Activated T-cell treated with anti-CD3 and anti-CD28 coated beads for 1 hour (primary cell): ENCODE measurements around the gene ZNF490.
"Not testable (repeated sequence)": the region's sequence is repeated elsewhere in the genome, so short reads cannot be mapped to it uniquely, and the experiment has no call there.

Experiments
- DNase-seq: peaks from one replicate; pipeline ENCODE4 v3.0.0-alpha.2; 2020; ENCODE audit warnings: low read depth

The ZNF490 gene

DNA sequence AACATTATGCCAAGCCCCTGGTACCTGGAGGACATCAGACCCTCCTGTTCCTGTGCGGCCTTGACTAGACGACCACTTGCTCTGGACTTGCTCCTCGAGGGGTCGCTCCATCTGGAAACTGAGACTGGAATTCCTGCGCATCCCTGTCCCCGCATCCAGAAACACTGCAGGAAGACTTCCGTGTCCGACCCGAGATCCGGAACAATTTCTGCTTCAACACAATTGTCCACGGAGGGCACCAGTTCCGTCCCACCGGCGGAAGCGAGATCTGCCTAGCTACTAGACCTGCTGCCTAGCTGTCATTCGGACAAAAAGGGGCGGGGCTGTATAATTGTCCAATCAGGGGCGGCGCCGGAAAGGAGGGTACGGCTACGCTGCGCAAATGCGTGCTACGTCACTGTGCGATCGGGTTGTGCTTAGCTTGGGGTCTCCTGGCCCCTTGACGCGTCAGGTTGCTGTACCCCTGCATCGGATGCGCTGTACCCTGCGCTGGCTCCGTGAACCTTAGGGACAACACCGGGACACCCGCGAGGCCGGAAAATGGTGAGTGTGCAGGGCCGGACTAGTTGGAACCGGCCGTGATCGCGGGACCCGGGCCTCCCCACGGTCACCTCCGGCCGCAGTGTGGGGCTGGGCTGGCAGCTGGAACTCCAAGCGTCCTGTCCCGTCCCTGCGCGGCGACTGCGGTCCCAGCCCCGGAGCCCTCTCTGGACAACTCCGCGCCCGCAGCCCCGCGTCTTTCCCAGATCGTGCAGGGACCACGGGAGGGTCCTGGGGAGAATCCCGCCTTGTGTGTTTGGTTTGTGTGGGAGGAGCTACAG, at the start of gene ZNF490, which contains the start of gene ZNF791:
ZNF490 (minus strand) TSS at position 274 of the 821 bp plus-strand sequence; CDS start at position 141, 133 bp downstream.
ZNF791 (plus strand) TSS at position 381 of the 821 bp plus-strand sequence; CDS start at position 541, 160 bp downstream.
- peak; percentile 94 for DNase-seq

DNA sequence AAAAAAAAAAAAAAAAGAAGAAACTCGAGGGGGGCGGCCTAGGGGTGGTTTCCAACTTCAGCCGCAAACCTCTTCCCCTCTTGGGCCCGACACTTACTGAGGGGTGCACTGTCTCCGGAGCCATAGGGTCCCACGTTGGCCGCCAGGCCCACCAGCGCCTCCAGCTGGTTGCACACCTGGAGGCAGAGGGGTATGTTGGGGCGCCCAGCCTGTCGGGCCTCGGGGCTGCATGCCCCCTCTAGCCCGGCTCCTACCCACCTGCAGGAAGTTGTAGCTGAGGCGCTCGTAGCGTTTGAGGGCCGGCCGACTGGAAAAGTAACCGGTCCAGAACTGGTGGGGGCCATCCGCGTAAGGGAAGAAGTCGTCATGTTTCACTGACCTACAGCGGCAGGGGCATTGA, 47.4 kb upstream of the ZNF490 start:
- DNase-seq, result no peak

DNA sequence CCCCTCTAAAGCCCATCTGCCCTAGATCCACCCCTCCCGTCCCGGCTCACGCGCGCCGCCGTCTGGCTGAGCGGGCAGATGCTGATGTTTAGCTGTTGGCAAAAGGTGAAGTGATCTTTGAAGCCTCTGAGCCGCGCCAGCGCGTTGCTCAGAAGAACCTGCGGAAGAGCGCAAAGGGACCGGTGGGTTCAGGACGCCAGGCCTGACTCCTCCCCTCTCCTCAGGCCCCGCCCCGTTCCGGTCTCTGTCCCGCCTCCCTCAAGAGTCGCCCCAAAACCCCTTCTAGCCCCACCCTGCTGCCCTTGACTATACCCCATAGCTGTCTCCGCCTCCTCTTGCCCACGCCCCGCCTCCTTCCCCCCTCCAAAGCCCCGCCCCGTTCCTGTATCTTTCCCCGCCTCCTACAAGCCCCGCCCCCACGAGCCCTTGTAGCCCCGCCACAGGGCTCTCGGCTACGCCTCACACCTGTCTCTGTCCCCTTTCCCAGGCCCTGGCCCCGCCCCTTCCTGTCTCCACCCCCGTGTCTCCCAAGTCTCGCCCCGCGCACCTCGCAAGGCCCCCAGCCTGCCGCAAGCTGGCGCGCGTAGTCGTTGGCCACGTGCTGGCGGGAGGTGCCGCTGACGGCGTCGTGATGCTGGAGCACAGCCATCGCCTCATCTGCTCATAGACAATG, 46.4 kb upstream of the ZNF490 start:
- no peak for DNase-seq

DNA sequence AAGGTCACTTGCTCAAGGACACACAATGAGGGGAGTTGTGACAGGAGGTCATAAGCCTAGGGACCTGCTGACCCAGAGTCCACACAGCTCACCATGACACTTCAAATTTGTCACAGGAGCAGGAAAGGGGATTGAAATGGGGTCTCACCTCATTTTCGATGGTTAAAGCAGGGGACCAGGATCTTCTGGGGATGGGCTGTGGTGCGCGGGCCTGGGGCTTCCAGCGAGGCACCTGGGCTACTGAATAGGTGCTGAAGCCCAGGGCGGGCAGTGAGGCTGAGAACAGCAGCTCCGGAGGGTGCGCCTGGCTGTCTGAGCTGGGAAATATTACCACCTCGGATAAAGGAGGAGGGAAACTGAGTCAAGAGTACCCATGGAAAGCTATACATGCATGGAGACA, 44.9 kb upstream of the ZNF490 start:
- no peak for DNase-seq

DNA sequence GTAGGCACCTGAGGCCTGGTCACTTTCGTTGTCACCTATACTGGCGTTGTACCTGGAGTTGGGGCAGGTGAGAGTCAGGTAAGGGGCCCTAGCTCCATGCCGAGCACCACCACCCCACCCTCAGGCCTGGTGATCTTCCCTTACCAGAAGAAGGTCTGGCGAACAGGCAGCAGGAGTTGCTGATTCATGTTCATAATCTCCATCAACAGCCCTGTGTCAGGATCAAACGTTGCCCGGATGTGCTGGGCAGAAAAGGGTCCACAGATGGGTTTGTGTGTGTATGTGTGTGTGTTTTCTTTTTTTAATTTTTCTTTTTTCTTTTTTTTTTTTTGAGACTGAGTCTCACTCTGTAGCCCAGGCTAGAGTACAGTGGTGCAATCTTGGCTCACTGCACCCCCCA, 41.6 kb upstream of the ZNF490 start:
- no peak for DNase-seq

DNA sequence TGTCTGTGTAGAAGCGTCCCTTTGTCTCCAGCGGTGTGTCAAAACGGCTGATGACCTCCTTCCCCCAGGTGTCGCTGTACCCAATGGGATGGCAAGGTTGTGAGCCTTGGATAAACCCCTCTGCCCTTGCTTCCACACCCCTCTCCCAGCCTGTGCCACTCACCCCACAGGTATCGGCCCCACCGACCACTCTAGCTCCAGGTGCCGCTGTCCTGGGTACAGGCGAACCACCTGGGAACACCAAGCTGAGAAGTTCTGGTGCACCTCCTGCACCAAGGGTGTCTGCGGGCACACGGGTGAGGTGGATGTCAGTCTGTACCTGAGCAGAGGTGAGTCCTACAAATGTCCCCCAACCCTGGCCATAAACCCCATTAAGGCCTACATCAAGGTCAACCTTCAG, 39.3 kb upstream of the ZNF490 start:
- no peak for DNase-seq

DNA sequence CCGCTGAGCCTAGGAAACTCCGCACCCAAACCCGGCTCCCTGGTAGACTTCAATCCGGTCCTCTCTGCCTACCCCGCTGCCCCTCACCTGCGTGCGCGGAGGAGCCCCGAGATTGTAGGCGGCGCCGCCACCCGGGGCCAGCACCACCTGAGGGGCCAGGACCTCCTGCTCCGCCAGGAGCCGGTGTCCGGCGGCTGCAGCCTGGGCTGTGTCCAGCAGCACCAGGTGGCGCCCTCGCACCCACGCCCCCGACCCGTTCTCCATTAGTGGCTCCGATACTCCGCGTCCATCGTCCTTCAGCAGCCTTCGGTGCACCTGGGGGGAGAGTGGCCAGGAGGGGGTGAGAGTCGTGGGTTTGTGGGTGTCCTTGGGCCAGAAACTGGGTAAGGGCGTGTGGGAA, 37.5 kb upstream of the ZNF490 start:
- no peak for DNase-seq

DNA sequence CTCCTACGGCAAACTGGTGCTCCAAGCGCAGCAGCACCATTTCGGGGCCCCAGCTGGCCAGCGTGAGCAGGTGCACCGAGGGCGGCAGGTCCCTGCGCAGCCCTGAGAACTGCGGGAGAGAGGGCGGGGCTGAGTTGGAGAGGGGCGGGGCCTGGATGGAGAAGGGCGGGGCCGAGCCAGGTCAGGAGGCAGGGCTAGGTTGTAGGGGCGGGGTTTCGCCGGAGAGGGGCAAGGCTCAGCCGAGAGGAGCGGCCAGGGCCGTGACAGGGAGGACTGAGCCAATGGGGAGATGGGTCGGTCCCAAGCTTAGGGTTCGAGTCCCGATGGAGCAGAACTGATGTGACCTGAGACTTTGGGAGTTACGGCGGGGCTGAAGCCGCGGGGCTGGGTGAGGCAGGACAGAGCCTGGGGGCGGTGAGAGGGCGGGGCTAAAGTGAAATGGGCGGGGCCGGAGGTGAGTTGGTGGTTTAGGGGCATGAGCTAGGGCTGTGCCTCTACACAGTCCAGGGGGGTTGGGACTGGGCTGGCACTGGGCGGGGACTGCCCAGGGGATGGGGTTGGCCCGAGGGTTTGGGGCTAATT, 37.0 kb upstream of the ZNF490 start:
- no peak for DNase-seq

DNA sequence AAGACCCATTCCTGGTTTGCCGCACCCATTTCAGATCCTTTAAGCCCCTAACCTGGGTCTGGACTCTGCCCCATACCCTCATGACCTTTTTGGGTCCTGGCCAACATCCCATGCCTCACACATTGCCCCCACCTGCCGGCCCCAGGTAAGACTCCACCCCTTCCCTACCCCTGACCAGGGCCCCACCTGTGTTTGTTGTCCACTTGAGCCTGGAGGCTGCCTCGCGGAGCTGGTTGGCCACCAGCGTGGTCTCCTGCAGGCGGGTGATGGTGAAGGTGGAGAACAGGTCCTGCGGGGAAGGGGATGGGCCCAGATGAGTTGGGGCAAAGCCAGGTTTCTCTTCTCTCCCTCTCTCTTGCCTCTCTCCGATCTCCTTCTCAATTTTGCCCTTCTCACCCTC, 36.4 kb upstream of the ZNF490 start:
- DNase-seq, result no peak

DNA sequence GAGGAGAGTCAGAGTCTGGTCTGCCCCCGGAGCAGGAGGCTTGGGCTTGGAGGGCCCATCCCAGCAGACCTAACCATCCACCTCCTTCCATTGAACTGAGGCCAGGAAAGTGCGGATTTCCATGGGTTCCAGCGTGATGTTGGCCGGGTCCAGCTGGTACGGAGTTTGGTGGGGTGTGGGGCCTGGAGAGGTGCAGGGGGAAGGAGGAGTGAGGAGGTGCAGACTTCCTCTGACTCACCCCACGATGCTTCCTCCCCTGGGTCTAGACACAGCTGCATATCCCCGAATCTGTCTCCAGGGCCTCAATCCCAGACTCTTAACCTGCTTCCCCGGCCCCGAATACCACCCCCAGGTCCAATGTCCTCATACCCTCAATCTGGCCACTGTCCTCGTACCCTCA, 35.9 kb upstream of the ZNF490 start:
- no peak for DNase-seq

DNA sequence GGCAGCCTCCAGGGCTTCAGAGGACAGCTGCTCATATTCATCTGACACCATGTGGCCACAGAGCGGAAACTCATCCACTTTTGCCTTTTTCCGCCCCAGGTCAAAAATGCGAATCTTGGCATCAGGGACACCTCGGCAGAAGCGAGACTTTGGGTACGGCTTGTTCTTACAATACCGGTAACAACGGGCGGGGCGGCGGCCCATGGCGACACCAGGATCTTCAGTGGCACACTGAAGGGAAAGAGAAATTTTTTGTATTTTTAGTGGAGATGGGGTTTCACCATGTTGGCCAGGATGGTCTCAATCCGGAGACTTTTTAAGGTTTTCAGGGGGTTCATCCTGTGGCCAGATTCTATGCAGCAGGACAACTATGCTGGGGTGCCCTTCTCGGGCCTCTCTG, 33.1 kb upstream of the ZNF490 start:
- DNase-seq, result not testable (repeated sequence)

DNA sequence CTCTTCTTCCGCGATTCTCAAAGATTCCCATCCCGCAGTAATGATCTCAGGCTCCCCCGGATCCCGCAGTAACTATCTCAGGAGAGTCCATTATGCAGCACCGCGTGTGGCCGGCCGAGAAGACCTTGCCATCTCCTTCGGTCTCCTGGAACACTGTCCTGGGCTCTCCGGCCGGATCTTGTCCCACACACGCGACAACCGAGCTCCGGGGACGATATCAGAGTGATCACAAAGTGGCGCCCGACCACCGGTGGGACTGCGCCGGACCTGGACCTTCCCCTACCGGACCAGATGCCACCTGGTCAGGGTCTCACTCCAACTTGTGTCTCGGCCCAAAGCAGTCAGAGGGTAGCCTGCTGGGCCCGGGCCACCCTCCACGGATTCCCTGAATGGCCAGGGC, 31.9 kb upstream of the ZNF490 start:
- DNase-seq, result no peak

DNA sequence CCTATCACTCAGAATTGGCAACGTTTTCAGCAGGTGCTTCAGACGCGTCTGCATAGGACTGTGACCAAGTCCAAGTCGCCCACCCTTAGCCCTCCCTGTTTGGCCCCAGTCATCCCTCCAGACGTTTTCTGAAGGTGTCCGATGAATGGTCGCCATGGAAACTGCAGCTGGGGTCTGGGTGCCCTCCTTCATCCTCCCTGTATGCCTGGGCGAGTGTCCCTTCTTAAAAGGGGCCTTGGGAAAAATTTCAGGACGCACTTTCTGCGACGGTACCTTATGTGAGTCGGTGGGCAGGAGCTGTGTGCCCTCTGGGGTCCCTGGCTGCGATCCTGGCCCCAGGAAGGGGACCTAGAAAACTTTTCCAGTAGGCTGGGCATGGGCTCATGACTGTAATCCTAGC, 30.8 kb upstream of the ZNF490 start:
- no peak for DNase-seq

DNA sequence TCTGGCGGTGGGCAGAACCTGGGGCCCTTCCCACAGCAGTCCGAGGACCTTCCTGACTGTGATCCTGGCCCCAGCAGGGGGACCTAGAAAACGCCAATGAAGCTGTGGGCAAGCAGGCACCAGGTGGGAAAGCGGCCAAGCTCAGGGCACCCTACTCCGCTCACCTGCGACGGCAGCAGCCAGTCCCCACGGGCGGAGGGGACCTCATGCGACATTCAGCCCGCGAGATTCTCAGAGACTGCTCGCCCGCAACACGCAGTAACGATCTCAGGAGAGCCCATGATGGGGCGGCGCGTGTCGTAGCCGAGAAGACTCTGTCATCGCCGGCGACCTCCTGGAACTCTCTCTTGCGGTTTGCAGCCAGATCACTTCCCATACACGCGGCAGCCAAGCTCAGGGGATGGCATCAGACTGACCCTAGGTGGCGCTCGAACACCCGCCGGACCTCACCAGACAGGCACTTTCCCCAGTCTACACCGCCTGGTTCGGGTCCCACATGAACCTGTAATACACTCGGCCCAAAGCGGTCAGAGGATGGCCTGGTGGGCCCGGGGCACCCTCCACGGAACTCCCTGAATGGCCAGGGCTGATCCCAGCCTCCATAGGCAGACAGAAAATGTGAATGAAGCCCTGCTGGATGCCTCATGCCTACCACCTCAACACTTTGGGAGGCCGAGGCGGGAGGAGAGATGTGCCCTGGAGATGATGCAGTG, 29.4 kb upstream of the ZNF490 start:
- DNase-seq, result peak; percentile 77

DNA sequence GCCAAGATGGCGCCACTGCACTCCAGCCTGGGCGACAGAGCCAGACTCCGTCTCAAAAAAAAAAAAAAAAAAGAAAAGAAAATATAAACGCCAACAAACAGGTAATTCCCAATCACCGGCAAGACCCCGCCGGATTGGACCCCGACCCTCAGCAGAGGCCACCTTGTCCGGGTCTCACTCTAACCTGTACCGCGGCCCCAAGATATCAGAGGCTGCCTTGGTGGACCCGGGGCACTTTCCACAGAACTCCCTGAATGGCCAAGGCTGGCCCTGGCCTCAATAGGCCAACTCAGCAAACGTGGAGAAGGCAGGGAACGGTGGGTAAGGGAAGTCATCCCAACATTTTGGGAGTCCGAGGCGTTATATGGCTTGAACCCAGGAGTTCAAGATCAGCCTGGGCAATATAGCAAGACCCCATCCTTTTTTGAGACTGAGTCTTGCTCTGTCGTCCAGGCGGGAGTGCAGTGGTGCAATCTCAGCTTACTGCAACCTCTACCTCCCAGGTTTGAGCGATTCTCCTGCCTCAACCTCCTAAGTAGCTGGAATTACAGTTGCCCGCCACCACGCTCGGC, 28.1 kb upstream of the ZNF490 start:
- DNase-seq, result no peak

DNA sequence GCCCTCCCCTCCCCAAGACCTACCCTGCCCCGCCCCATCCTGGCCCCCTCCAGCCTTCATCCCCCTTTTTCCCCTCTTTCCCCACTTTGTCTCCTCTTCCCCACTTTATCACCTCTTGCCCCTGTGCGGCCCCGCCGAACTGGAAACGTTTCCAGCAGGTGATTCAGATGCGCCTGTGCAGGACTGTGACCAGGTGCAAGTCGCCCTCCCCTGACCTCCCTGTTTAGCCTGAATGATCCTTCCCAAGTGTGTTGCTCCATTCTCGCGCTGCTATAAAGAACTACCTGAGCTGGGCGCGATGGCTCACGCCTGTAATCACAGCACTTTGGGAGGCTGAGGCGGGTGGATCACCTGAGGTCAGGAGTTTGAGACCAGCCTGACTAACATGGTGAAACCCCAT, 26.0 kb upstream of the ZNF490 start:
- DNase-seq, result no peak

DNA sequence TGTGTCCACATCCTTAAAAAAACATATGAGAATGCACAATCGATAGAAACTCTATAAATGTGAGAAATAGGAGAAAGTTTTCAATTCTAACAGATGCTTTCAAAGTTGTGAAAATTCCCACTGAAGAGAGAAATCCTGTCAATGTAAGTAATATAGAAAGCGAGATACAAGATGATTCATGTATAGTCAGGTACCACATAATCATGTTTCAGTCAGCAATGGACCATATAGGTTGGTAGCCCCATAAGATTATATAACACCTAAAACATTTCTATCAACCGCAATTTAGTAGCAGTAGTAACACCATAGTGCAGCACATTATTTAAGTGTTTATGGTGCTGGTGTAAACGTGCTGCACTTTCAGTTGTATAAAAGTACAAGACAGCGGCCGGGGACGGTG, 18.6 kb upstream of the ZNF490 start:
- no peak for DNase-seq

DNA sequence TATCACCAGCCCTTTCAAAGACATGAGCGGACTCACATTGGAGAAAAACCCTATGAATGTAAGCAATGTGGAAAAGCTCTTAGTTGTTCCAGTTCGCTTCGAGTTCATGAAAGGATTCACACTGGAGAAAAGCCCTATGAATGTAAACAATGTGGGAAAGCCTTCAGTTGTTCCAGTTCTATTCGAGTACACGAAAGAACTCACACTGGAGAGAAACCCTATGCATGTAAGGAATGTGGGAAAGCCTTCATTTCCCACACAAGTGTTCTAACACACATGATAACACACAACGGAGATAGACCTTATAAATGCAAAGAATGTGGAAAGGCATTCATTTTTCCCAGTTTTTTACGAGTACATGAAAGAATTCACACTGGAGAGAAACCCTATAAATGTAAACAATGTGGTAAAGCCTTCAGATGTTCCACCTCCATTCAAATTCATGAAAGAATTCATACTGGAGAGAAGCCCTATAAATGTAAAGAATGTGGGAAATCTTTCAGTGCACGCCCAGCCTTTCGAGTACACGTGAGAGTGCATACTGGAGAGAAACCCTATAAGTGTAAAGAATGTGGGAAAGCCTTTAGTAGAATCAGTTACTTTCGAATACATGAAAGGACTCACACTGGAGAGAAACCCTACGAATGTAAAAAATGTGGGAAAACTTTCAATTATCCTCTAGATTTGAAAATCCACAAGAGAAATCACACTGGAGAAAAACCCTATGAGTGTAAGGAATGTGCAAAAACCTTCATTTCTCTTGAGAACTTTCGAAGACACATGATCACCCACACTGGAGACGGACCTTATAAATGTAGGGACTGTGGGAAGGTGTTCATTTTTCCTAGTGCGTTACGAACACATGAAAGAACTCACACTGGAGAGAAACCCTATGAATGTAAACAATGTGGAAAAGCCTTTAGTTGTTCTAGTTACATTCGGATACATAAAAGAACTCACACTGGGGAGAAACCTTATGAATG, 17.7 kb upstream of the ZNF490 start:
- DNase-seq, result no peak

DNA sequence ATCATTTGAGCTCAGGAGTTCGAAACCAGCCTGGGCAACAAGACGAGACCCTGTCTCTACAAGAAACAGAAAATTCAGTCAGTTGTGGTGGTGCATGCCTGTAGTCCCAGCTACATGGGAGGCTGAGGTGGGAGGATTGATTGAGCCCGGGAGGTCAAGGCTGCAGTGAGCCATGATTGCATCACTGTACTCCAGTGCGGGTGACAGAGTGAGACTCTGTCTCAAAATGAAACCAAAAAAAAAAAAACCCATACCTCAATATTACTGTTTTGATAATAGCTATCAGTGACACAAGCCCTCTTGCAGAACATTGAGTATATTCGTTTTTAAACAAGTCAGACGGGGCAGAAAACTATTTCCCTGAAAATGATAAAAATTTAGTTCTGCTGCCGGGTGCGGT, 16.3 kb upstream of the ZNF490 start:
- no peak for DNase-seq

DNA sequence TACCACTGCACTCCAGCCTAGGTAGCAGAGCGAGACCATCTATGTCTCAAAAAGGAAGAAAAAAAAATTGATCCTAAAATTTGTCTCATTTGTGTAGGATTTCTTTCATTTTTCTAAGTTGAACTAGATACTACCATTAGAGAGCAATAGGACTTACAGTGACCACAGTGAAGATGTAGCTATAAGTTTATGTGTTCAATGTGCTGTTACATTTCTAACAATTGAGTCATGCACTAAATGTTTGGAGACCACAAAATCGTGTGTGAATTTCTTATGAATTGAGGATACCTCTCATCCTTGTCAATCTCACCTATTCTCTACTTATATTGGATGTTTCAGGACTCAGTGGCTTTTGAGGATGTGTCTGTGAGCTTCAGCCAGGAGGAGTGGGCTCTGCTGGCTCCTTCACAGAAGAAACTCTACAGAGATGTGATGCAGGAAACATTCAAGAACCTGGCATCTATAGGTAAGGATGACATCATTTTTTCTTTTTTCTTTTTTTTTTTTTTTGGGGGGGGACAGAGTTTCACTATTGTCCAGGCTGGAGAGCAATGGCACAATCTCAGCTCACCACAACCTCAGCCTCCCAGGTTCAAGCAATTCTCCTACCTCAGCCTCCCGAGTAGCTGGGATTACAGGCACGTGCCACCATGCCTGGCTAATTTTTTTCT, 12.9 kb upstream of the ZNF490 start:
- no peak for DNase-seq
